ENCODE data around the gene PGM5. TPM values are rescaled to one million over a fixed set of nuclear protein-coding genes. Genes with fewer than 3 reads are reported as not detected.

PGM5 gene
- total RNA-seq, 1 experiment from 2014 or later: 0.13 TPM

GRCh38 chr9:68500457-68501381, 144.3 kb downstream of the PGM5 start:
- Mint-ChIP-seq H3K9me3 (no peaks in the 10 kb centered on the region), H3K4me1 (peaks cover 6% of the 10 kb centered on the region; the same call in 1 of the 2 replicates), H3K27ac (no peak overlapping the region), H3K27me3 (ENCODE audit: low read depth) (peaks cover 98% of the 10 kb centered on the region), H3K4me3 (no peak overlapping the region), H3K36me3 (no peaks in the 10 kb centered on the region)
- ATAC-seq: no peak
- no peak for DNase-seq (ENCODE audit: low spot score)
- ChIA-PET POLR2A (no interaction called here), CTCF (interaction anchor here (1.0 kb wide), 1 partner anchor 59 kb away, joined by 6 read pairs; no protein-coding TSS in a partner anchor)
- no peak for TF ChIP-seq IRF2 (CRISPR knock-in tag; IDR thresholded peaks at IDR 0.05; ENCODE audit: borderline replicate concordance, low read depth)
- TF ChIP-seq KAT7 (CRISPR knock-in tag; IDR thresholded peaks at IDR 0.05; ENCODE audit: borderline replicate concordance): no peak
- no peak for TF ChIP-seq ZNF121 (CRISPR knock-in tag; IDR thresholded peaks at IDR 0.05)
- no peak for TF ChIP-seq ATF1 (CRISPR knock-in tag; IDR thresholded peaks at IDR 0.05)

GRCh38 chr9:68502279-68502678, 145.9 kb downstream of the PGM5 start:
- H3K36me3 Mint-ChIP-seq: no peaks in the 10 kb centered on the region
- no peak overlapping the region for H3K4me3 Mint-ChIP-seq
- DNase-seq (ENCODE audit: low spot score): no peak
- TF ChIP-seq OVOL2 (CRISPR knock-in tag; IDR thresholded peaks at IDR 0.05; ENCODE audit: borderline replicate concordance) (no peak), SP1 (CRISPR knock-in tag; conservative IDR thresholded peaks at IDR 0.05) (no peak), IRF2 (CRISPR knock-in tag; IDR thresholded peaks at IDR 0.05; ENCODE audit: borderline replicate concordance, low read depth) (no peak), MLX (CRISPR knock-in tag; IDR thresholded peaks at IDR 0.05) (no peak), ZNF219 (CRISPR knock-in tag; IDR thresholded peaks at IDR 0.05; ENCODE audit: borderline replicate concordance) (no peak), GRHL2 (CRISPR knock-in tag; IDR thresholded peaks at IDR 0.05; ENCODE audit: insufficient replicate concordance, severe bottlenecking) (no peak), ZNF138 (CRISPR knock-in tag; conservative IDR thresholded peaks at IDR 0.05) (no peak), ZNF396 (CRISPR knock-in tag; IDR thresholded peaks at IDR 0.05; ENCODE audit: borderline replicate concordance) (no peak), NFYB (CRISPR knock-in tag; conservative IDR thresholded peaks at IDR 0.05; ENCODE audit: low read depth) (no peak), CTCF (IDR thresholded peaks at IDR 0.05) (no peak), ZNF281 (CRISPR knock-in tag; IDR thresholded peaks at IDR 0.05) (no peak), FOXK1 (CRISPR knock-in tag; IDR thresholded peaks at IDR 0.05) (no peak)
- POLR2A ChIA-PET: no interaction called here
- H3K27ac Mint-ChIP-seq: no peak overlapping the region
- H3K9me3 Mint-ChIP-seq: no peaks in the 10 kb centered on the region
- CTCF ChIA-PET: interaction anchor here (1.9 kb wide), 1 partner anchor 58 kb away, joined by 5 read pairs; no protein-coding TSS in a partner anchor
- H3K4me1 Mint-ChIP-seq: peaks cover 6% of the 10 kb centered on the region; the same call in 1 of the 2 replicates
- H3K27me3 Mint-ChIP-seq (ENCODE audit: low read depth): peaks cover 98% of the 10 kb centered on the region
- ATAC-seq: no peak
